DOHH2 (cell line): ENCODE measurements around the gene SOX9.

Source experiments
- EZH2phosphoT487 ChIP-seq: fragments of 200-600 bp; sonication (generic); IDR thresholded peaks from 2 replicates; pipeline ENCODE4 v1.6.1; 2017; ENCODE audit warnings: borderline replicate concordance, mild to moderate bottlenecking, antibody characterized with exemption, low read length, moderate library complexity, mixed read lengths
- TF ChIP-seq, protein P1 (sequence below): fragments of 200-600 bp; sonication (generic); IDR thresholded peaks from one replicate; pipeline ENCODE4 v1.5.1; 2014; ENCODE audit warnings: antibody characterized with exemption, mild to moderate bottlenecking, low read depth, low read length; ENCODE audit not compliant: poor library complexity, severe bottlenecking

DNA sequence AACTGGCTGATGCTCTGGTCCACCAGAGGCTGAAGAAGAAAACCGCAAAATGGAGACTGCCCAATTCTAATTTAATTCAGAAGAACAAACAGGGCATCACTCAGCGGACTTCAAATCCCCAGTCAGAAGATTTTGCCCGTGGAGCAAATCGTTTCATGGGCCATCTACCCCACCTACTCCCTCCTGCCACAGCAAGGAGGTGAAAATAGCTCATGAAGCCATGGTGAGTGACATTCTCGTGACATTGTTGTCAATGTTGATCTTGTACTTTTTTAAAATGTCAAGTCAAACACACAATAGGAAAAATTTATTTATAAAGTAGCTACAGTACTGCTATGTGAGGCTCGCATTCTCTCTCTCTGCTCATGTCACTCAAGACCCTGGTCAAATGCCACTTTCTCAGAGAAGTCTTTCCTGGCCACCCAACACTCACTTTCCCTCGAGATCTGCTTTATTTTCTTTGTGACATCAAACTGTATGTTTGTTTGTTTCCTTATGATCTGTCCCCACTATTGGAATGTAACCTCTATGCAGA, 31.3 kb upstream of the SOX9 start:
- TF ChIP-seq, protein P1, sequence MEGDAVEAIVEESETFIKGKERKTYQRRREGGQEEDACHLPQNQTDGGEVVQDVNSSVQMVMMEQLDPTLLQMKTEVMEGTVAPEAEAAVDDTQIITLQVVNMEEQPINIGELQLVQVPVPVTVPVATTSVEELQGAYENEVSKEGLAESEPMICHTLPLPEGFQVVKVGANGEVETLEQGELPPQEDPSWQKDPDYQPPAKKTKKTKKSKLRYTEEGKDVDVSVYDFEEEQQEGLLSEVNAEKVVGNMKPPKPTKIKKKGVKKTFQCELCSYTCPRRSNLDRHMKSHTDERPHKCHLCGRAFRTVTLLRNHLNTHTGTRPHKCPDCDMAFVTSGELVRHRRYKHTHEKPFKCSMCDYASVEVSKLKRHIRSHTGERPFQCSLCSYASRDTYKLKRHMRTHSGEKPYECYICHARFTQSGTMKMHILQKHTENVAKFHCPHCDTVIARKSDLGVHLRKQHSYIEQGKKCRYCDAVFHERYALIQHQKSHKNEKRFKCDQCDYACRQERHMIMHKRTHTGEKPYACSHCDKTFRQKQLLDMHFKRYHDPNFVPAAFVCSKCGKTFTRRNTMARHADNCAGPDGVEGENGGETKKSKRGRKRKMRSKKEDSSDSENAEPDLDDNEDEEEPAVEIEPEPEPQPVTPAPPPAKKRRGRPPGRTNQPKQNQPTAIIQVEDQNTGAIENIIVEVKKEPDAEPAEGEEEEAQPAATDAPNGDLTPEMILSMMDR: no peak
- TF ChIP-seq EZH2phosphoT487: no peak
